Neuronal stem cell (in vitro differentiated cells): ENCODE results near the gene POU2F2. TPM values are rescaled to one million over a fixed set of nuclear protein-coding genes. Genes with fewer than 3 reads are reported as not detected.

ENCODE experiments used
- small RNA-seq: library from polyadenylated mRNA; stranded (forward); fragments of <200 nt; extraction: miRNeasy Mini kit (QIAGEN cat#:217004); gene quantifications from one replicate; pipeline ENCODE3, GENCODE V24; 2013; ENCODE audit not compliant: insufficient read depth

The POU2F2 gene

Small RNA genes lying within 50 kb of the gene (small RNA-seq; reads per million reads assigned to genes)
- gene MIR4323 = not detected
